ENCODE results near the gene RASIP1. TPM values are rescaled to one million over a fixed set of nuclear protein-coding genes. Genes with fewer than 3 reads are reported as not detected.

The RASIP1 gene
- total and polyA plus RNA-seq, 11 donors, result 10.0 to 28.1 (median 15.3) TPM

DNA sequence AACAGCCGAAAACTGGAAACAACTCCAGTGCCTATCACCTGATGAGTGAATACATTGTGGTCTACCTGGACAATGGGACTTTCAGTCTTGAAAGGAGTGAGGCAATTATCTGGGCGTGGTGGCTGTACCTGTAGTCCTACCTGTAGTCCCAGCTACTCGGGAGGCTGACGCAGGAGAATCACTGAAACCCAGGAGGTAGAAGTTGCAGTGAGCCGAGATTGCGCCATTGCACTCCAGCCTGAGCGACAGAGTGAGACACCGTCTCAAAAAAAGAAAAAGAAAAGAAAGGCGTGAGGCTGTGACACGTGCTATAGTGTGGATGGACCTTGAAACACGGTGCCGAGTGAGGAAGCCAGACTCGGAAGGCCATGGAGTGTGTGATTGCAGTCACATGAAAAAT, 63.5 kb downstream of the RASIP1 start:
- no peak for TF ChIP-seq POLR2A (IDR thresholded peaks at IDR 0.05)
- TF ChIP-seq, protein P1, sequence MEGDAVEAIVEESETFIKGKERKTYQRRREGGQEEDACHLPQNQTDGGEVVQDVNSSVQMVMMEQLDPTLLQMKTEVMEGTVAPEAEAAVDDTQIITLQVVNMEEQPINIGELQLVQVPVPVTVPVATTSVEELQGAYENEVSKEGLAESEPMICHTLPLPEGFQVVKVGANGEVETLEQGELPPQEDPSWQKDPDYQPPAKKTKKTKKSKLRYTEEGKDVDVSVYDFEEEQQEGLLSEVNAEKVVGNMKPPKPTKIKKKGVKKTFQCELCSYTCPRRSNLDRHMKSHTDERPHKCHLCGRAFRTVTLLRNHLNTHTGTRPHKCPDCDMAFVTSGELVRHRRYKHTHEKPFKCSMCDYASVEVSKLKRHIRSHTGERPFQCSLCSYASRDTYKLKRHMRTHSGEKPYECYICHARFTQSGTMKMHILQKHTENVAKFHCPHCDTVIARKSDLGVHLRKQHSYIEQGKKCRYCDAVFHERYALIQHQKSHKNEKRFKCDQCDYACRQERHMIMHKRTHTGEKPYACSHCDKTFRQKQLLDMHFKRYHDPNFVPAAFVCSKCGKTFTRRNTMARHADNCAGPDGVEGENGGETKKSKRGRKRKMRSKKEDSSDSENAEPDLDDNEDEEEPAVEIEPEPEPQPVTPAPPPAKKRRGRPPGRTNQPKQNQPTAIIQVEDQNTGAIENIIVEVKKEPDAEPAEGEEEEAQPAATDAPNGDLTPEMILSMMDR (IDR thresholded peaks at IDR 0.05), result no peak
- whole genome bisulfite sequencing, 4 donors, result 92 to 96% (median 95%) methylated on average over 13 of the region's 13 CpGs
- Histone ChIP-seq H3K36me3 (no peaks in the 10 kb centered on the region), H3K27me3 (no peaks in the 10 kb centered on the region), H3K27ac (no peak overlapping the region), H3K4me3 (no peak overlapping the region), H3K9me3 (no peaks in the 10 kb centered on the region), H3K4me1 (peaks cover 0 to 12% (median 7%) of the 10 kb centered on the region in 12 donors)
- no peak for DNase-seq
- ATAC-seq, result no peak
- intact Hi-C loops (cut with DNase I), result loop anchor here (5.0 to 10.0 kb wide), 10 partner anchors 35 to 168 kb away; partner anchors contain the start of gene HSD17B14 (in 4 of the 10)

GRCh38 chr19:48676487-48676886, 63.9 kb downstream of the RASIP1 start:
- H3K4me1 ChIP-seq, result peaks cover 0 to 12% (median 7%) of the 10 kb centered on the region in 12 donors
- DNase-seq (no peak), ATAC-seq (no peak)
- no peak overlapping the region for H3K27ac ChIP-seq
- no peak overlapping the region for H3K4me3 ChIP-seq
- H3K36me3 ChIP-seq, result no peaks in the 10 kb centered on the region
- H3K27me3 ChIP-seq, result no peaks in the 10 kb centered on the region
- WGBS, 4 donors, result 91 to 94% (median 94%) methylated on average over 16 to 17 of the region's 17 CpGs
- TF ChIP-seq, protein P1 (IDR thresholded peaks at IDR 0.05), result no peak
- no peak for TF ChIP-seq POLR2A (IDR thresholded peaks at IDR 0.05)
- H3K9me3 ChIP-seq, result no peaks in the 10 kb centered on the region
- intact Hi-C loops (cut with DNase I), result loop anchor here (5.0 to 10.0 kb wide), 10 partner anchors 36 to 168 kb away; partner anchors contain the start of gene HSD17B14 (in 4 of the 10)

DNA sequence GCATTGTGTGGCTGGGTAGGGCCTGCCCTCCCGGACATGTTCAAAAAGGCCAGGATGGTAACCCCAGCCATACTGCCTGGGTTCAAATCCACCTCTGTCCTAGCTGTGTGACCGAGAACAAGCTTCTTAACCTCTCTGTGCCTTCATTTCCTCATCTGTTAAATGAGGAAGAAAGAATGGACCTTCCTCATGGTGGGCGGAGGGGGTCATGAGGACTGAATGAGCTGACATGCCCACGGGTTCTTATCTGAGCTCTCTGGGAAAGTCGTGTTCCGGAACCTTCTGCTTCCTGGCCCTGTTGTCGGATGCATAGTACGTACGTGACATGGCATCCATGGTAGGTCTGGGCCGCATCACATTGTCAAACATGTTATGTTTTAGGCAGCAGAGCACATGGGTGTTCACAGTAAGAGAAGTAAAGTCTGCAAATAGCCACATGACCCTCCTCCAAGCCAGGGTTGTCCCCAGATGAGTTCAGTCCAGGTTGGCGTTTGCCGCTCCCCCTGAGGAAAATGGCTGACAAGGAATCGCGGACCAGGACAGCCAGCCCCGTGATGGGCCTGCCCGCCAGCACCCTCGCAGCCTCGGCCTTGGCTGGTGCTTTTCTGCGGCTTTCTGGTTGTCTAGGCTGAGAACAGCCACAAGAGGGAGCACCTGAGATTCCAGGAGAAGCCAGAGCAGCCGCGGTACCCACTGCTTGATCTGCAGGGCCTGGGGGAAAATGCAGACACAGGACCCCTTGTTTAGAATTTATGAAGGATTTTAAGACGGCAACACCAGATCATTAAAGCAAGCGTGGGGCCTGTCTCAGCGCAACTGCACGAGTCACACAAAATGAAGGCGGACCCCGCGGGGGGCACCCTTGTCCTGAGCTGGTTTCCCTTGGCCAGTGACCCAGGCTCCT, 65.2 kb downstream of the RASIP1 start:
- no peaks in the 10 kb centered on the region for H3K36me3 ChIP-seq
- H3K27ac ChIP-seq, result peak overlapping the region in 2 of 12 donors; percentile 2 to 46
- peaks cover 0 to 12% (median 7%) of the 10 kb centered on the region in 12 donors for H3K4me1 ChIP-seq
- TF ChIP-seq POLR2A (IDR thresholded peaks at IDR 0.05), result no peak
- TF ChIP-seq, protein P1 (IDR thresholded peaks at IDR 0.05), result peak; percentile 76 to 94 (median 87)
- peak; percentile 58 to 89 (median 80) for ATAC-seq
- no peaks in the 10 kb centered on the region for H3K27me3 ChIP-seq
- no peak overlapping the region for H3K4me3 ChIP-seq
- intact Hi-C loops (cut with DNase I), result loop anchor here (1.0 to 10.0 kb wide), 12 partner anchors 29 to 170 kb away; partner anchors contain the start of genes HSD17B14 (in 4 of the 10) and CA11 (in 2 of the 10)
- 35 to 56% (median 39%) methylated on average over 18 to 28 of the region's 28 CpGs for WGBS, 4 donors
- DNase-seq, result peak; percentile 79 to 87 (median 84)
- H3K9me3 ChIP-seq, result no peaks in the 10 kb centered on the region

DNA sequence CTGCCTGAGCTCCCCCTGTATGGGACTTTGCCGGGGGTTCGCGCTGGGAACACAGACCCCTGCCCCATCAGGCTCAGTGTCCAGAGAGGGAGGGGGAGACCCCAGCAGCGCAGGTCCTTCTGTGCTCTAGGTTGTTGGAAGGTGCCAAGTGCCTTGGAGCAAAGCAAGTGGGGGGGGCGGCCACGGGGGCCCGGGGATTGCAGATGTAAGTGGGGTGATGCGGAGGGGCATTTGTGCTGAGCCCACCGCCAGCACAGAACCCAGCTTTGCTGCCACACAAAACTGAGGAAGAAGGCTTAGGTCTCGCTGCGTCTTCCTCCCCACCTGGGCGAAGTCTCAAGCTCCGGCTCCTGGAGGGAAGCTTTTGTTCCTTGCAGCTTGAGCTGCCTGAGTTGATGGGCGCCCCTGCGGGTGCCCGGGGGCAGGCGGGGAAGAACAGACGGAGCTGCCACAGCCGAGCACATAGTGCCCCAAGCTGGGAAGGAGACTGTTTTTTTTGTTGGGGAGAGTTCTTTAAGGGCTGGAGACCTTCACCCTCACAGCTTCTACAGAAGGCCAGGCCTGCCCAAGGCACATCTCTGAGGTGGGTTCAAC, 66.1 kb downstream of the RASIP1 start:
- DNase-seq (no peak), ATAC-seq (no peak)
- no peak for TF ChIP-seq POLR2A (IDR thresholded peaks at IDR 0.05)
- TF ChIP-seq, protein P1 (IDR thresholded peaks at IDR 0.05), result no peak
- Histone ChIP-seq H3K4me3 (no peak overlapping the region), H3K36me3 (no peaks in the 10 kb centered on the region), H3K27me3 (no peaks in the 10 kb centered on the region), H3K27ac (no peak overlapping the region), H3K9me3 (no peaks in the 10 kb centered on the region), H3K4me1 (peaks cover 0 to 12% (median 7%) of the 10 kb centered on the region in 12 donors)
- WGBS, 4 donors, result 86 to 92% (median 90%) methylated on average over 13 to 19 of the region's 19 CpGs
- intact Hi-C loops (cut with DNase I), result loop anchor here (2.0 to 10.0 kb wide), 7 partner anchors 50 to 170 kb away; partner anchors contain the start of gene HSD17B14 (in 4 of the 10)

All from heart left ventricle (tissue), 16 donors.